GM12878 (cell line): Measurements from ENCODE around the gene REEP3. TPM values are rescaled to one million over a fixed set of nuclear protein-coding genes. Genes with fewer than 3 reads are reported as not detected.

Experiments
- ATAC-seq: fragments of 200-7000 bp; cut with Tn5 transposase; 3 replicates; pipeline ENCODE4 v1.9.1; 2020; ENCODE audit warnings: mild to moderate bottlenecking, moderate library complexity
- BruUV-seq: library from RNA; stranded (reverse); fragments of 400-500 nt; replicated peaks from 2 replicates; lab custom pipeline; 2021; lab: Mats Ljungman, UMichigan
- CTCF ChIA-PET: fragments of 300-600 bp; sonication (Branson Sonifier 250); formaldehyde crosslinking; extraction: SDS; loops from one replicate; lab custom pipeline; 2021; ENCODE audit warnings: inconsistent platforms; lab: Yijun Ruan, JAX
- POLR2A ChIA-PET: fragments of 350-600 bp; formaldehyde crosslinking; extraction: SDS; loops from one replicate; lab custom pipeline; 2021; ENCODE audit warnings: inconsistent platforms; lab: Charles Lee
- RAD21 ChIA-PET: fragments of 300-600 bp; sonication (Branson Sonifier 250); formaldehyde crosslinking; loops from one replicate; lab custom pipeline; 2023; ENCODE audit warnings: antibody characterized with exemption; ENCODE audit not compliant: unreplicated experiment; lab: Charles Lee
- SMC1A ChIA-PET: fragments of 300-600 bp; sonication (Branson Sonifier 250); formaldehyde crosslinking; loops from one replicate; lab custom pipeline; 2023; ENCODE audit not compliant: unreplicated experiment, uncharacterized antibody; lab: Charles Lee
- DNase-seq: peaks from one replicate; pipeline ENCODE4 v3.0.0-alpha.2; 2011; ENCODE audit warnings: low read depth, low spot score
- FAIRE-seq: peaks from 3 replicates; lab custom pipeline; 2011; peaks lifted over from hg19 to GRCh38; lab: Jason Lieb, UNC
- H2AFZ ChIP-seq: 2 replicates; pipeline ENCODE4 v1.6.0; 2011; ENCODE audit warnings: low read depth, low read length, control low read depth; ENCODE audit not compliant: control insufficient read depth
- H3K27ac ChIP-seq: 2 replicates; pipeline ENCODE4 v1.5.1; 2011; ENCODE audit warnings: control low read depth; ENCODE audit not compliant: control insufficient read depth, insufficient read depth
- H3K27me3 ChIP-seq, 2 experiments: replicated peaks in 1 of 2; 2 replicates each; pipeline versions ENCODE4 v1.6.0 to v1.6.1; 2011; ENCODE audit warnings: low read length in 1 of 2; ENCODE audit not compliant: control insufficient read depth in 2 of 2, insufficient read depth in 2 of 2
- H3K36me3 ChIP-seq, 2 experiments: 2 replicates each; pipeline ENCODE4 v1.5.1; 2011; ENCODE audit warnings: low read length in 1 of 2; ENCODE audit not compliant: control insufficient read depth in 2 of 2, insufficient read depth in 2 of 2
- H3K4me1 ChIP-seq: 2 replicates; pipeline ENCODE4 v1.6.1; 2011; ENCODE audit warnings: mild to moderate bottlenecking, low read length, moderate library complexity, mixed read lengths; ENCODE audit not compliant: control insufficient read depth, insufficient read depth
- H3K4me2 ChIP-seq: 2 replicates; pipeline ENCODE4 v1.6.0; 2011; ENCODE audit warnings: control low read depth; ENCODE audit not compliant: control insufficient read depth, insufficient read depth
- H3K4me3 ChIP-seq: fragments of 200-600 bp; sonication (generic); 2 replicates; pipeline ENCODE4 v1.5.1; 2016
- H3K79me2 ChIP-seq: 2 replicates; pipeline ENCODE4 v1.6.0; 2011; ENCODE audit warnings: low read length; ENCODE audit not compliant: control insufficient read depth, insufficient read depth
- H3K9ac ChIP-seq: 2 replicates; pipeline ENCODE4 v1.8.0; 2011; ENCODE audit warnings: low read length, control low read depth, mixed read lengths; ENCODE audit not compliant: control insufficient read depth, insufficient read depth
- H3K9me3 ChIP-seq: replicated peaks from 3 replicates; pipeline ENCODE4 v1.5.1; 2011; ENCODE audit warnings: mild to moderate bottlenecking, low read length; ENCODE audit not compliant: control insufficient read depth, insufficient read depth
- H4K20me1 ChIP-seq: 2 replicates; pipeline ENCODE4 v1.6.0; 2011; ENCODE audit not compliant: control insufficient read depth, insufficient read depth
- ETV6 ChIP-seq, 2 experiments: fragments of 450-650 bp in 1 of 2; IDR thresholded peaks in 1 of 2; conservative IDR thresholded peaks in 1 of 2; 2 replicates each; pipeline ENCODE4 v1.6.1; 2014; ENCODE audit warnings: antibody characterized with exemption in 1 of 2, borderline replicate concordance in 1 of 2, low read depth in 1 of 2, mild to moderate bottlenecking in 1 of 2, moderate library complexity in 1 of 2
- GATAD2B ChIP-seq: fragments of 450-650 bp; conservative IDR thresholded peaks from 2 replicates; pipeline ENCODE4 v1.6.1; 2017; ENCODE audit warnings: low read depth, mild to moderate bottlenecking, moderate library complexity
- JUNB ChIP-seq: IDR thresholded peaks from 2 replicates; pipeline ENCODE4 v1.6.1; 2016; ENCODE audit warnings: antibody characterized with exemption, mild to moderate bottlenecking
- JUND ChIP-seq: IDR thresholded peaks from 2 replicates; pipeline ENCODE4 v1.6.1; 2012; ENCODE audit warnings: low read depth, mild to moderate bottlenecking, low read length, improper control_type of control experiment, moderate library complexity
- KAT2A ChIP-seq: conservative IDR thresholded peaks from 2 replicates; pipeline ENCODE4 v1.6.1; 2011; ENCODE audit warnings: low read depth, low read length; ENCODE audit not compliant: control insufficient read depth
- RUNX3 ChIP-seq: IDR thresholded peaks from 2 replicates; pipeline ENCODE4 v1.6.1; 2012; ENCODE audit warnings: low read length, inconsistent platforms
- TCF3 ChIP-seq: IDR thresholded peaks from 2 replicates; pipeline ENCODE4 v1.6.1; 2012; ENCODE audit warnings: low read depth, mild to moderate bottlenecking, low read length, borderline replicate concordance; ENCODE audit not compliant: insufficient read depth
- ZNF24 ChIP-seq: fragments of 450-650 bp; IDR thresholded peaks from 2 replicates; pipeline ENCODE4 v1.6.1; 2017; ENCODE audit warnings: antibody characterized with exemption, mild to moderate bottlenecking
- WGBS: methylation state at CpG from one replicate; pipeline ENCODE4 v1.1.6; 2016; ENCODE audit warnings: low lambda C conversion rate; ENCODE audit not compliant: insufficient replicate concordance, insufficient coverage; ENCODE audit errors: missing lambda C conversion rate; 5-methylcytosine and 5-hydroxymethylcytosine counted together
- in situ Hi-C: fragments of 300-500 bp; cut with MboI; formaldehyde crosslinking; loops from 9 replicates; pipeline ENCODE4 v1.14.3; 2018; ENCODE audit warnings: mixed read lengths
- intact Hi-C: fragments of 100-400 bp; cut with micrococcal nuclease; formaldehyde crosslinking; loops from one replicate; pipeline ENCODE4 v1.14.2; 2022; ENCODE audit not compliant: unreplicated experiment
- polyA plus RNA-seq, 11 experiments: library from polyadenylated mRNA; depleted of rRNA in 4 of 11; unstranded in 6 of 11; stranded (reverse) in 5 of 11; fragments of >200 nt; fragmentation: Nextera tagmentation in 4 of 11; fragmentation: Illumina TruSeq in 1 of 11; extraction: Ambion mirVana in 4 of 11; extraction: Trizol in 1 of 11; gene quantifications; 1 replicate in 1 of 11; 2 replicates in 10 of 11; pipeline versions ENCODE4 v1.2.1 to v1.2.3, GENCODE V29; 2011 to 2016; ENCODE audit warnings: inconsistent platforms in 2 of 11, missing spikeins in 2 of 11, low read depth in 1 of 11
- total RNA-seq, 4 experiments: library from RNA; depleted of rRNA in 3 of 4; stranded (reverse); fragments of >200 nt in 3 of 4; fragmentation: Illumina TruSeq in 1 of 4; extraction: Trizol in 1 of 4; gene quantifications; 2 replicates each; pipeline versions ENCODE4 v1.2.1 to v1.2.3, GENCODE V29; 2013 to 2021

The REEP3 gene
- total and polyA plus RNA-seq, 10 of the 15 experiments (the other 5 are each of a cell fraction or from before 2014, with no cell fraction given), result 4.9 to 25.9 (median 16.2) TPM

DNA sequence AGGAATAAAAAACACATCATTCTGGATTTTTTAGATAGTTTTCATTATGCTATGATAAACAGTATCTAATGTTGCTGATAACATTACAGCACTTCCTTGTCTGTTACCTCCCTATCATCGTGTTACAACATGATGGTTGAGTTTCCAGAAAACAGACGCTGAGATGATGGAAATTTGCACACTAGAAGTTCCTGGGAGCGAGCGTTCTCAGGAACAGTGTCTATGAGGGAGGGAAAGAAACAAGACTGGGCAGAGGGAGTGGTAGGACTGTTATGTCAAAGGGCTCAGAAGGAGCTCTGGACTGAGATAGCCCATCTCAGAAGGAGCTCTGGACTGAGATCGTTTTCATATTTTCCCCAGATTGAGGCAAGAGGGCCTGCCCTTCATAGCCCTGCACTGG lies 121.6 kb downstream of the REEP3 start (continued):
- no peak for TF ChIP-seq JUND
- no peak for TF ChIP-seq KAT2A
- no peak for TF ChIP-seq ZNF24
- TF ChIP-seq GATAD2B, result no peak

GRCh38 chr10:63644418-63645142 lies 123.4 kb downstream of the REEP3 start:
- H3K36me3 ChIP-seq, result no peaks in the 10 kb centered on the region
- H3K9ac ChIP-seq, result no peak overlapping the region
- in situ Hi-C loops (no loop called here), intact Hi-C loops (no loop called here)
- no peaks in the 10 kb centered on the region for H3K79me2 ChIP-seq
- no peaks in the 10 kb centered on the region; the same call in 1 of the 2 replicates for H3K4me1 ChIP-seq
- ChIA-PET SMC1A (interaction anchor here (0.8 to 1.5 kb wide), 5 partner anchors 13 to 478 kb away, joined by 3 to 5 read pairs (median 4); no protein-coding TSS in a partner anchor), RAD21 (no interaction called here), POLR2A (no interaction called here), CTCF (interaction anchor here (1.3 to 2.0 kb wide), 2 partner anchors 75 to 477 kb away, joined by 3 to 9 read pairs; no protein-coding TSS in a partner anchor)
- no peak for ATAC-seq
- BruUV-seq, result no TSS peak
- FAIRE-seq, result no peak
- no peaks in the 10 kb centered on the region for H3K9me3 ChIP-seq
- H3K4me3 ChIP-seq, result no peak overlapping the region
- no peaks in the 10 kb centered on the region for H4K20me1 ChIP-seq
- H3K27me3 ChIP-seq, result no peaks in the 10 kb centered on the region
- H3K4me2 ChIP-seq, result no peak overlapping the region
- no peak overlapping the region for H3K27ac ChIP-seq
- no peak for DNase-seq
- 38% methylated on average over 4 of the region's 4 CpGs for WGBS
- H2AFZ ChIP-seq, result peak overlapping the region; percentile 64
- TF ChIP-seq ETV6 (conservative IDR thresholded peaks at IDR 0.05 in 1 of 2, IDR thresholded peaks at IDR 0.05 in 1 of 2; ENCODE audit: borderline replicate concordance in 1 of 2, low read depth in 1 of 2) (0 out of 4 replicates have a peak, but pooled peaks of 1 of the 2 experiments have one; percentile 19), TCF3 (no peak), JUNB (peak; percentile 42; the same call in 1 of the 2 replicates), RUNX3 (peak; percentile 10; the same call in 1 of the 2 replicates)
